Testis (tissue), 2 donors: ENCODE measurements around the gene SLC7A6OS.

Experiments used
- CTCF ChIP-seq, 3 experiments: fragments of 450-650 bp in 2 of 3; fragments of 200-600 bp in 1 of 3; sonication (generic) in 1 of 3; IDR thresholded peaks; one replicate each; pipeline ENCODE4 v1.5.1; 2016 to 2019; ENCODE audit warnings: antibody characterized with exemption in 3 of 3, mild to moderate bottlenecking in 2 of 3, moderate library complexity in 1 of 3
- POLR2A ChIP-seq: fragments of 450-650 bp; IDR thresholded peaks from one replicate; pipeline ENCODE4 v1.6.1; 2017; ENCODE audit warnings: antibody characterized with exemption, mild to moderate bottlenecking, moderate library complexity

DNA sequence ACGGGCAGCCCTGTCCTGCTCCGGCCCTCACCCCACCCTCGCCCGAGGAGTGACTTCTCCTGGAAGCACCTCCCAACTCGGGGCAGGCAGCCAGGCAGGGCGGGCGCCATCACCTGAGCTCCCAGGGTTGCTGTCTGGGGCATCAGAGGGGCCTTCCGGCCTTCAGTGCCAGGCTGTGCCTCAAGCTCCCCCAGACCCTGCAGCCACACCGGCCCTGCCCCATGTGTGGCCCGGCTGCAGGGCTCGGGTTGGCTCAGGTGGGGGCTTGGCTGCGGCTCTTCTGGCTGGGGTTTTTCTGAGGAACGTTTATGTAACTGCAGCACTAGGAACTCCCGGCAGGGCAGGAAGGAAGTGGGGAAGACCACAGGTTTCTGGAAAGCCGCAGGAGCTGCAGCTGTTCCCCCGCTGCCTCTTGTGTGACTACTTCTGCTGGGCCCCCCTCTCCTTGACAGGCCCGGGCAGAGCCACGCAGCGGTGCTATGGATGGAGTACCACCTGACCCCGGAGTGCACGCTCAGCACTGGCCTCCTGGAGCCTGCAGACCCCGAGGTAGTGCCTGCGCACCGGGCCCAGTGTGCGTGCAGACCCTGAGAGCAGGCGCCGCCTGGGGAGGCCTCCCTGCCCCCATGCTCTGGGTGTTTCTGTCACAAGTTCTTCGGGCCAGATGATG, 45.6 kb upstream of the SLC7A6OS start:
- TF ChIP-seq POLR2A (no peak), CTCF (IDR thresholded peaks at IDR 0.05) (no peak)
